ENCODE results near the gene MFAP2. TPM values are rescaled to one million over a fixed set of nuclear protein-coding genes. Genes with fewer than 3 reads are reported as not detected.

The MFAP2 gene
- total and polyA plus RNA-seq, 2 of the 8 experiments (the other 6 are each of a cell fraction or from before 2014, with no cell fraction given) = 172 to 326 TPM

DNA sequence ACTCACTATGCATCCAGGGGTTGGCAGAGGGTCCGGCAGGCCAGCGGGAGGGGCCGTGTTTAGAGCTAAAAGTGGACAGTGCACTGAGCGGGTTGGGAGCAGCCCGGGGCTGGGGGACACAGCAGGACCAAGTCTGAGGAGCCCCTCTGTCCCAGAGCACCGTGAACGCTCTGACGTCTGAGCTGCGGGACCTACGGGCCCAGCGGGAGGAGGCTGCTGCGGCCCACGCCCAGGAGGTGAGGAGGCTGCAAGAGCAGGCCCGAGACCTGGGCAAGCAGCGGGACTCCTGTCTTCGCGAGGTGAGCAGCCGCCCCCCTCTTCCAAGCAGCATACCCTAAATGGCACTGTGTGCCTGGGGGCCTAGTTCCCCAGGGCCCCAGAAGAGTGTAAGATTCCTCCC, 25.8 kb downstream of the MFAP2 start:
- H4K20me1 ChIP-seq (replicated peaks in 1 of 2; ENCODE audit: control insufficient read depth in 1 of 2, insufficient read depth in 2 of 2, low read length in 2 of 2) = peaks cover 0 to 4% of the 10 kb centered on the region in 2 experiments
- FAIRE-seq = no peak

More for the DNA sequence above, 25.8 kb downstream of the MFAP2 start:
- no peaks in the 10 kb centered on the region for H3K79me1 ChIP-seq (ENCODE audit: low read depth, low read length)
- H3K14ac ChIP-seq (ENCODE audit: insufficient read length) = no peak overlapping the region
- no peak overlapping the region for H2BK20ac ChIP-seq (ENCODE audit: low read length)
- no peaks in the 10 kb centered on the region for H3K27me3 ChIP-seq (replicated peaks in 1 of 4; ENCODE audit: control insufficient read depth in 3 of 4, extremely low read depth in 1 of 4, insufficient read depth in 3 of 4, low read length in 3 of 4)
- no peak overlapping the region for H3K4ac ChIP-seq (replicated peaks; ENCODE audit: insufficient read length, low read depth, low read length)
- H3K4me1 ChIP-seq (replicated peaks in 1 of 4; ENCODE audit: control insufficient read depth in 3 of 4, insufficient read depth in 4 of 4, low read length in 3 of 4) = no peaks in the 10 kb centered on the region
- H2BK12ac ChIP-seq (ENCODE audit: low read depth, low read length) = no peak overlapping the region
- TF ChIP-seq HDAC6 (IDR thresholded peaks at IDR 0.05; ENCODE audit: low read depth, low read length) (no peak), NRF1 (IDR thresholded peaks at IDR 0.05; ENCODE audit: low read depth, low read length) (no peak), TAF7 (optimal IDR thresholded peaks at IDR 0.05; ENCODE audit: borderline replicate concordance, low read depth, low read length) (no peak), RBBP5 (IDR thresholded peaks at IDR 0.05; ENCODE audit: borderline replicate concordance, low read depth, low read length) (no peak), SIN3A (conservative IDR thresholded peaks at IDR 0.05 in 1 of 2, IDR thresholded peaks at IDR 0.05 in 1 of 2; ENCODE audit: low read depth in 1 of 2, low read length in 2 of 2) (no peak), JUND (IDR thresholded peaks at IDR 0.05; ENCODE audit: low read length) (no peak), E2F6 (IDR thresholded peaks at IDR 0.05) (no peak), KDM4A (IDR thresholded peaks at IDR 0.05; ENCODE audit: low read depth, low read length, severe bottlenecking) (no peak), TBP (IDR thresholded peaks at IDR 0.05; ENCODE audit: low read depth, low read length) (no peak), BRCA1 (IDR thresholded peaks at IDR 0.05; ENCODE audit: low read depth, low read length) (no peak)
- no peaks in the 10 kb centered on the region for H3K79me2 ChIP-seq (ENCODE audit: control insufficient read depth in 1 of 2, insufficient read depth in 2 of 2, low read length in 2 of 2)
- H3K23ac ChIP-seq (ENCODE audit: insufficient read length) = no peak overlapping the region
- H3K9ac ChIP-seq (replicated peaks in 1 of 4; ENCODE audit: extremely low read depth in 1 of 4, low read depth in 3 of 4, low read length in 3 of 4) = no peak overlapping the region
- WGBS, 2 experiments (ENCODE audit: extremely low coverage in 1 of 2, insufficient coverage in 1 of 2, insufficient read length in 1 of 2, insufficient replicate concordance in 2 of 2, low coverage in 1 of 2, low lambda C conversion rate in 2 of 2, missing lambda C conversion rate in 1 of 2) = 94% methylated on average over 18 of the region's 18 CpGs; no CpG with 5 or more reads in 1 of the 2 experiments
- ChIA-PET CTCF (ENCODE audit: partially characterized antibody) (interaction anchor here (0.5 to 4.3 kb wide), 6 partner anchors 8 to 330 kb away, joined by 3 to 20 read pairs (median 4); partner anchors contain the start of gene CROCC), POLR2A (ENCODE audit: partially characterized antibody) (no interaction called here)
- no peaks in the 10 kb centered on the region for H3K9me3 ChIP-seq (ENCODE audit: insufficient read depth in 2 of 2, low read depth in 1 of 2, low read length in 1 of 2)
- H4K91ac ChIP-seq (replicated peaks; ENCODE audit: insufficient read length, low read length) = no peak overlapping the region
- peaks cover 4 to 35% (median 19%) of the 10 kb centered on the region in 4 experiments; a peak in 7 of 8 replicates for H3K36me3 ChIP-seq (ENCODE audit: control insufficient read depth in 2 of 4, insufficient read depth in 4 of 4, low read length in 3 of 4)
- H3K4me2 ChIP-seq (ENCODE audit: insufficient read depth in 1 of 2, low read depth in 2 of 2, low read length in 2 of 2) = no peak overlapping the region
- H3K4me3 ChIP-seq (ENCODE audit: extremely low read depth in 1 of 4, insufficient read depth in 2 of 4, low read depth in 3 of 4, low read length in 4 of 4) = no peak overlapping the region
- no peak overlapping the region for H2BK120ac ChIP-seq (replicated peaks; ENCODE audit: low read depth, low read length)
- H4K8ac ChIP-seq (ENCODE audit: extremely low read depth, insufficient read depth, low read length) = no peak overlapping the region; the same call in 1 of the 2 replicates
- no peak overlapping the region for H3K18ac ChIP-seq (ENCODE audit: extremely low read depth, low read length)
- H3K27ac ChIP-seq (ENCODE audit: low read depth, low read length) = no peak overlapping the region
- H2BK15ac ChIP-seq (ENCODE audit: low read length) = no peak overlapping the region
- no peaks in the 10 kb centered on the region for H3K23me2 ChIP-seq (ENCODE audit: low read depth, low read length)
- H4K5ac ChIP-seq (ENCODE audit: insufficient read length, low read depth, low read length) = no peak overlapping the region
- H3K56ac ChIP-seq (replicated peaks; ENCODE audit: insufficient read length, low read depth, low read length) = no peak overlapping the region
- no peak overlapping the region for H2AFZ ChIP-seq (ENCODE audit: low read length)
- H2AK5ac ChIP-seq (ENCODE audit: low read depth, low read length) = no peak overlapping the region
- H2BK5ac ChIP-seq (ENCODE audit: low read depth, low read length) = no peak overlapping the region
- DNase-seq (ENCODE audit: low read depth in 1 of 2, low spot score in 2 of 2) = no peak
